MG63 (cell line): Measurements from ENCODE around the gene UVRAG. TPM values are rescaled to one million over a fixed set of nuclear protein-coding genes. Genes with fewer than 3 reads are reported as not detected.

ENCODE experiments used
- DNase-seq: peaks from one replicate; pipeline ENCODE4 v3.0.0-alpha.2; 2020
- H3K27me3 ChIP-seq: fragments of 250-450 bp; sonication (Bioruptor Pico); 2 replicates; pipeline ENCODE4 v1.5.1; 2020; ENCODE audit warnings: mild to moderate bottlenecking, moderate library complexity
- H3K36me3 ChIP-seq: fragments of 250-450 bp; sonication (Bioruptor Pico); 2 replicates; pipeline ENCODE4 v1.5.1; 2020; ENCODE audit warnings: mild to moderate bottlenecking, moderate library complexity
- H3K4me3 ChIP-seq: fragments of 250-450 bp; sonication (Bioruptor Pico); 2 replicates; pipeline ENCODE4 v1.5.1; 2020; ENCODE audit warnings: mild to moderate bottlenecking, moderate library complexity
- H3K9me3 ChIP-seq: fragments of 250-450 bp; sonication (Bioruptor Pico); 2 replicates; pipeline ENCODE4 v1.5.1; 2020; ENCODE audit warnings: mild to moderate bottlenecking, moderate library complexity
- total RNA-seq: library from RNA; depleted of rRNA; stranded (reverse); fragments of >200 nt; shearing (Covaris generic); gene quantifications from 2 replicates; pipeline ENCODE4 v1.2.3, GENCODE V29; 2014; ENCODE audit warnings: low replicate concordance

UVRAG gene
- total RNA-seq, 1 experiment from 2014 or later: 6.9 TPM

GRCh38 chr11:76088511-76088910 lies 273.5 kb downstream of the UVRAG start:
- no peaks in the 10 kb centered on the region for H3K9me3 ChIP-seq
- no peak for DNase-seq
- no peak overlapping the region for H3K4me3 ChIP-seq
- no peaks in the 10 kb centered on the region for H3K36me3 ChIP-seq
- no peaks in the 10 kb centered on the region for H3K27me3 ChIP-seq

GRCh38 chr11:76090174-76090573 lies 275.2 kb downstream of the UVRAG start:
- no peak for DNase-seq
- Histone ChIP-seq H3K4me3 (no peak overlapping the region), H3K27me3 (no peaks in the 10 kb centered on the region), H3K36me3 (no peaks in the 10 kb centered on the region), H3K9me3 (no peaks in the 10 kb centered on the region)

GRCh38 chr11:76090821-76091220 lies 275.8 kb downstream of the UVRAG start:
- Histone ChIP-seq H3K9me3 (no peaks in the 10 kb centered on the region), H3K4me3 (no peak overlapping the region), H3K27me3 (no peaks in the 10 kb centered on the region), H3K36me3 (no peaks in the 10 kb centered on the region)
- no peak for DNase-seq

GRCh38 chr11:76094740-76095139 lies 279.7 kb downstream of the UVRAG start:
- H3K27me3 ChIP-seq: no peaks in the 10 kb centered on the region
- no peaks in the 10 kb centered on the region for H3K36me3 ChIP-seq
- no peaks in the 10 kb centered on the region for H3K9me3 ChIP-seq
- no peak overlapping the region for H3K4me3 ChIP-seq
- no peak for DNase-seq

DNA sequence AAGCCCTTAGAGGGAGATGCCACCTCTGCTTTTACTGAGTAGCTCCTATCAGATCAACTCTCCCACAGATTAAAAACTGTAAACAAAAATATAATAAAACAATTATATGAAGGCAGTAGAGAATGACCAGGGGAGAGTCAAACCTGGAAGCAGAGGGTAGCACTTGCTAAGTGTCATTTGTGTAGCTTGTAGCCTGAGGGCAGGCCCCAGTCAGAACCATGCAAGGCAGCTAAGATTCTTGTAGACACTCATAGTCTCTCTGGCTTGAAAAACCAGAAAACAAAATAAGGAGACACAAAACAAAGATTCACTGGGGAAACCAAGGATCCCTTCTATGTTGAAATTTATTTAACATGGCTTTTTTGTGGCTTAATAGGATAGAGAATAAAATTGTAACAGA lies 280.9 kb downstream of the UVRAG start:
- Histone ChIP-seq H3K27me3 (no peaks in the 10 kb centered on the region), H3K9me3 (no peaks in the 10 kb centered on the region), H3K36me3 (no peaks in the 10 kb centered on the region), H3K4me3 (no peak overlapping the region)
- DNase-seq: no peak

DNA sequence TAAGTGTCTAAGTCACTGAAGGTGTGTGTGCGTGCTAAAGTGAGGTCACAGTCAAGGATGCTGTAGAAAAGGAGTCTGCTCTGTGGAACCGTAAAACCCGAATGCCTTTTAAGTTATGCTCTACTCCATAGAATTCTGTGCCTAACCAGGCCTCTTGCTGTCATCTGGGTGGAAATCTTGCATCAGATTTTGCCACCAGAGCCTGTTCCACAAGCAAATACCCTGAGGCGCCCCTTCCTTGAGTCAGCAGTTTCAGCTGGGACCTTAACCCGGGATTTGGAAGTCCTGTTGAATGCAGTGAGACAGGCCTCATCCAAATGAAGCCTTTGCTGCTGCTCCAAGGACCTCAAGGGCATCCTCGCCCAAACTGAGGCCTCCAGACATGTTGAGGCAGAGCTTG lies 281.5 kb downstream of the UVRAG start:
- H3K4me3 ChIP-seq: no peak overlapping the region
- no peak for DNase-seq
- no peaks in the 10 kb centered on the region for H3K27me3 ChIP-seq
- H3K9me3 ChIP-seq: no peaks in the 10 kb centered on the region
- H3K36me3 ChIP-seq: no peaks in the 10 kb centered on the region

- no peaks in the 10 kb centered on the region for H3K27me3 ChIP-seq
- H3K36me3 ChIP-seq: no peaks in the 10 kb centered on the region
- no peak for DNase-seq
- H3K9me3 ChIP-seq: no peaks in the 10 kb centered on the region
- H3K4me3 ChIP-seq: no peak overlapping the region
These were observed 287.8 kb downstream of the UVRAG start for GRCh38 chr11:76102802-76103201.

GRCh38 chr11:76103460-76103859 lies 288.4 kb downstream of the UVRAG start:
- H3K27me3 ChIP-seq: no peaks in the 10 kb centered on the region
- H3K9me3 ChIP-seq: no peaks in the 10 kb centered on the region
- no peaks in the 10 kb centered on the region for H3K36me3 ChIP-seq
- no peak overlapping the region for H3K4me3 ChIP-seq
- DNase-seq: no peak

- Histone ChIP-seq H3K36me3 (no peaks in the 10 kb centered on the region), H3K9me3 (no peaks in the 10 kb centered on the region), H3K4me3 (no peak overlapping the region), H3K27me3 (no peaks in the 10 kb centered on the region)
- DNase-seq: no peak
These were observed 289.3 kb downstream of the UVRAG start for GRCh38 chr11:76104285-76104684.

- H3K9me3 ChIP-seq: no peaks in the 10 kb centered on the region
- DNase-seq: no peak
- H3K36me3 ChIP-seq: no peaks in the 10 kb centered on the region
- no peaks in the 10 kb centered on the region for H3K27me3 ChIP-seq
- no peak overlapping the region for H3K4me3 ChIP-seq
These were observed 290.6 kb downstream of the UVRAG start for GRCh38 chr11:76105637-76106036.

DNA sequence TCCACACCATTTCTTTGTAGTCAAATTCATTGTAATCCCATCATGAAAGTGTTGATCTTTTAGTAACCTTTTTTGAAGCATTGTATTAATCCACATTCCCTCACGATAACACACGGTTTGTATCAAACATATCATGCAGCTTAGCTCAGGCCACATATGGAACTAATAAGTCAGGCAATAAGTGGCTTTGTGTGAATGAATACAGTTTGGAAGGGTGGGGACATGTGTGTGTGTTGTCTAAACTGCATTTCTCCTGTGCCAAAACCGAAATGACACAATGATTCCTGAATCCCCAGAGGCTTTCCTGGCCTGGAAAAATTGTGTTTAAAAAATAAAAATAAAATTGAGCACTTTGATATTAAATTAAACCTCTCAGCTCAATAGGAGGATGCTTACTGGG lies 293.0 kb downstream of the UVRAG start:
- no peak for DNase-seq
- Histone ChIP-seq H3K9me3 (no peaks in the 10 kb centered on the region), H3K36me3 (no peaks in the 10 kb centered on the region), H3K27me3 (no peaks in the 10 kb centered on the region), H3K4me3 (no peak overlapping the region)

- no peak for DNase-seq
- Histone ChIP-seq H3K27me3 (no peaks in the 10 kb centered on the region), H3K36me3 (no peaks in the 10 kb centered on the region), H3K4me3 (no peak overlapping the region), H3K9me3 (no peaks in the 10 kb centered on the region)
These were observed 299.2 kb downstream of the UVRAG start for GRCh38 chr11:76114238-76114637.

DNA sequence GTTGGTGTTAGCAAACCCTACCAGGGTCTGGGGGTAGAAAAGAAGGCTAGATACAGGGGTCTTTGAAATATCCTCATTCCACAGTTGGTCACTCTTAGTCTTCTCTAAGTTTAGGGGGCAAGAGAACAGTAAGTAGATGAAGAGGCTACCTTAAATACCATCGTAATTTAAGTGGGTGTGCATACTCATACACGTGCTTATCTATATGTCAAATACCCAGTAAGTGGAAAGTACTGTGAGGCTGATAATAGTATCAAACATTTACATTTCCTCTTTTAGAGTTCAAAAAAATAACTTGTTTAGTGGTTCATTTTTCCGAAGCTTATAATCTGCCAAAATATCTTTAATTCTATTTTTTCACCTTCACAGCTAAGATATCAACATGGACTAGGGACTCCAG lies 300.5 kb downstream of the UVRAG start:
- H3K27me3 ChIP-seq: no peaks in the 10 kb centered on the region
- no peaks in the 10 kb centered on the region for H3K36me3 ChIP-seq
- DNase-seq: no peak
- H3K9me3 ChIP-seq: no peaks in the 10 kb centered on the region
- H3K4me3 ChIP-seq: no peak overlapping the region

DNA sequence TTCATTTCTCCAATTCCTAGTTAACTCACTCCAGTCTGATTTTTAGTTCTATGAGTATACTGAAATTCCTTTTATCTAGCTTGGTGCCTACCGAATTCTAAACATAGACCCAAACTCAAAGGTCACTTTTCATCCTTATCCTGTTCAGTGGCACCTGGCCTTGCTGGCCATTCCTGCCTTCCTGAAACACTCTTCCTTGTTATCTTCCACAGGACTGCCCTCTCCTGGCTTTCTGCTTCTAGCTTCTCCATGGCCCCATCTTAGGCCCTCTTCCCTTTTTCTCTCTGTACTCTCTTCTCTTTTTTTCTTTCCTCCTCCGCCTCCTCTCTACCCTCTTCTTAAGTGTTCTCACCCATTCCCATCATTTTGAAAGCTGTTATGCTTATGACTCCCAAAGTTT lies 304.0 kb downstream of the UVRAG start:
- H3K36me3 ChIP-seq: no peaks in the 10 kb centered on the region
- no peaks in the 10 kb centered on the region for H3K27me3 ChIP-seq
- H3K4me3 ChIP-seq: no peak overlapping the region
- no peak for DNase-seq
- H3K9me3 ChIP-seq: no peaks in the 10 kb centered on the region

GRCh38 chr11:76119779-76120178 lies 304.8 kb downstream of the UVRAG start:
- no peaks in the 10 kb centered on the region for H3K36me3 ChIP-seq
- no peak overlapping the region for H3K4me3 ChIP-seq
- no peaks in the 10 kb centered on the region for H3K27me3 ChIP-seq
- DNase-seq: no peak
- H3K9me3 ChIP-seq: no peaks in the 10 kb centered on the region

DNA sequence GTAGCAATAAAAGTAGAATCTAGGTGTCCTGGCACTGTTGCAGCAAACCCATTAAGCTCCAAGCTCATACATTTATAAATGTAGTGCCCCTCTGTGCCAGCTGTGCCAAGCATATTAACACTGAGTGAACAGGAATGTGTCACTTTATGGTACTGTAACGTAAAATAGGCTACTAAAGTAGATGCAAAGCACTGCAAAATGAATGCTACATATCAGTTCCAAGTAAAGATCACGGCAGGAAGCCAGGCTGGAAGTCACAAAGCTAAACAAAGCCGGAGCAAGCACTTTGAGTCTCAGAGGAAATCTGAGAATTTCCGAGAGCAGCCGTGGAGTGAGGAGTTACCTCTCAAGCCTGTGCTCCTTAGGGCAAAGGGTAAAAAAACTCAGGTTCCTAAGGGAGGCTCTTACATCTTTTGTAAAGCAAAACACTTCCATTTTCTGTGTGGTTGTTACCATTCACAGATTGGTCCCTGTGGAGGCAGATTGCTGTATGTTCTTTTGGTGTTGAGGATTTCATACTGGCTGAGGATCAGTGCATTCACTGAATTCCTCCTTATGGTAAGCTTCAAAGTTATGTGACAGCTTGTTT lies 305.6 kb downstream of the UVRAG start:
- Histone ChIP-seq H3K9me3 (no peaks in the 10 kb centered on the region), H3K27me3 (no peaks in the 10 kb centered on the region), H3K4me3 (no peak overlapping the region), H3K36me3 (no peaks in the 10 kb centered on the region)
- no peak for DNase-seq

DNA sequence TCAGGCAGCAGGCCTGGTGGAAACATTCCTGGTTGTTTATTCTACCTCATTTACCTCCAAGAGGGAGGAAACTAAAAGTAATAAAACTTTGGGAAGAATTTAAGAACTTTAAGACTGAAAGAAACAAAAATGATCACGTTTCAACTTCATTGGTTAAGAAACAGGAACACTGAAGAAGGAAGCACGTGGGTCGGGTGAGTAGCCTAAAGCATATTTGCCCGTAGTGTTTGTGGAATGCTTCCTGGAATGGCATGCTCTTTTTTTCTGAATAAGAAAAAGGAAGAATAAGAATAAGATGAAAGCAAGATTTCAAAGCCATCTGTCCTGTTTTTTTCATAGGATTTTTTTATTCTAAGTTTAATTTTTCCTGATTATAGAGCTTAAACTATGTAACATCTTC lies 308.2 kb downstream of the UVRAG start:
- no peak for DNase-seq
- Histone ChIP-seq H3K9me3 (no peaks in the 10 kb centered on the region), H3K36me3 (no peaks in the 10 kb centered on the region), H3K4me3 (no peak overlapping the region), H3K27me3 (no peaks in the 10 kb centered on the region)

GRCh38 chr11:76124905-76125770 lies 310.1 kb downstream of the UVRAG start:
- Histone ChIP-seq H3K9me3 (no peaks in the 10 kb centered on the region), H3K4me3 (no peak overlapping the region), H3K27me3 (no peaks in the 10 kb centered on the region), H3K36me3 (no peaks in the 10 kb centered on the region)
- DNase-seq: no peak
